K562 (cell line): Measurements from ENCODE around the gene RNASE4. TPM values are rescaled to one million over a fixed set of nuclear protein-coding genes. Genes with fewer than 3 reads are reported as not detected.

Experiments
- CBX3 ChIP-seq, 2 experiments: IDR thresholded peaks; 1 replicate in 1 of 2; 2 replicates in 1 of 2; pipeline ENCODE4 v1.6.1; 2012; ENCODE audit warnings: inconsistent platforms in 2 of 2, low read length in 2 of 2, borderline replicate concordance in 1 of 2, control low read depth in 1 of 2
- E2F3 ChIP-seq: fragments of 250-450 bp; sonication (Bioruptor Pico); IDR thresholded peaks from 2 replicates; pipeline ENCODE4 v1.4.0; 2020; ENCODE audit warnings: mild to moderate bottlenecking
- ELF2 ChIP-seq: fragments of 250-450 bp; sonication (Bioruptor Pico); IDR thresholded peaks from 2 replicates; pipeline ENCODE4 v1.5.0; 2021; ENCODE audit warnings: mild to moderate bottlenecking
- HMGN3 ChIP-seq: IDR thresholded peaks from 2 replicates; pipeline ENCODE4 v1.6.1; 2011; ENCODE audit warnings: borderline replicate concordance, low read depth, mild to moderate bottlenecking, mixed read lengths, low read length; ENCODE audit not compliant: insufficient read length; ENCODE audit errors: extremely low read depth
- NFIC ChIP-seq: fragments of 450-650 bp; IDR thresholded peaks from 2 replicates; pipeline ENCODE4 v1.6.1; 2017; ENCODE audit warnings: mild to moderate bottlenecking, inconsistent platforms
- RBM34 ChIP-seq: fragments of 200-400 bp; formaldehyde crosslinking; IDR thresholded peaks from 2 replicates; pipeline ENCODE4 v1.6.1; 2018; ENCODE audit warnings: low read length, borderline replicate concordance; ENCODE audit not compliant: insufficient read depth
- RBM39 ChIP-seq: fragments of 200-400 bp; formaldehyde crosslinking; optimal IDR thresholded peaks from 2 replicates; pipeline ENCODE3; 2018; ENCODE audit warnings: low read depth, low read length
- RFX7 ChIP-seq: fragments of 250-450 bp; sonication (Bioruptor Pico); IDR thresholded peaks from 2 replicates; pipeline ENCODE4 v1.5.1; 2021; ENCODE audit warnings: mild to moderate bottlenecking
- SMAD4 ChIP-seq: fragments of 250-450 bp; sonication (Bioruptor Pico); conservative IDR thresholded peaks from 2 replicates; pipeline ENCODE4 v1.8.0; 2021; ENCODE audit warnings: inconsistent platforms, mild to moderate bottlenecking, moderate library complexity
- TEAD1 ChIP-seq, 2 experiments: fragments of 450-650 bp in 1 of 2; sonication (generic) in 1 of 2; formaldehyde crosslinking; IDR thresholded peaks; 2 replicates each; pipeline versions ENCODE4 v1.4.0 to v1.8.0; 2020 to 2022; ENCODE audit warnings: mild to moderate bottlenecking in 2 of 2, missing genetic modification reagents in 1 of 2
- ZNF764 ChIP-seq: fragments of 250-450 bp; sonication (Bioruptor Pico); IDR thresholded peaks from 2 replicates; pipeline ENCODE4 v1.4.0; 2020; ENCODE audit warnings: low read depth, mild to moderate bottlenecking, moderate library complexity
- polyA plus RNA-seq, 8 experiments: library from polyadenylated mRNA; depleted of rRNA in 4 of 8; stranded (reverse) in 5 of 8; unstranded in 3 of 8; fragments of >200 nt; fragmentation: Nextera tagmentation in 2 of 8; fragmentation: Illumina TruSeq in 1 of 8; extraction: Ambion mirVana in 2 of 8; extraction: Trizol in 1 of 8; gene quantifications; 2 replicates each; pipeline versions ENCODE4 v1.2.1 to v1.2.3, GENCODE V29; 2011 to 2014; ENCODE audit warnings: inconsistent platforms in 1 of 8, missing spikeins in 1 of 8
- total RNA-seq, 7 experiments: library from RNA; depleted of rRNA in 6 of 7; stranded (reverse); fragments of >200 nt in 6 of 7; fragmentation: Illumina TruSeq in 2 of 7; extraction: Trizol in 2 of 7; gene quantifications; 2 replicates each; pipeline versions ENCODE4 v1.2.1 to v1.2.3, GENCODE V29; 2011 to 2021; ENCODE audit warnings: low replicate concordance in 1 of 7
- TF ChIP-seq, protein P1 (sequence below), 3 experiments: IDR thresholded peaks in 2 of 3; conservative IDR thresholded peaks in 1 of 3; 2 replicates each; pipeline ENCODE4 v1.5.1; 2011 to 2012; ENCODE audit warnings: low read length in 3 of 3, mild to moderate bottlenecking in 3 of 3, control low read depth in 2 of 3, improper control_type of control experiment in 1 of 3, inconsistent platforms in 1 of 3, low read depth in 1 of 3, mixed read lengths in 1 of 3, moderate library complexity in 1 of 3; ENCODE audit not compliant: insufficient read depth in 2 of 3
- TF ChIP-seq, protein P2 (sequence below): sonication (generic); formaldehyde crosslinking; IDR thresholded peaks from 2 replicates; pipeline ENCODE4 v1.8.0; 2022; ENCODE audit warnings: mild to moderate bottlenecking, missing genetic modification reagents

The RNASE4 gene
- total and polyA plus RNA-seq, 9 of the 15 experiments (the other 6 are each of a cell fraction or from before 2014, with no cell fraction given), result 0.09 to 0.22 (median 0.13) TPM; not detected in 2

DNA sequence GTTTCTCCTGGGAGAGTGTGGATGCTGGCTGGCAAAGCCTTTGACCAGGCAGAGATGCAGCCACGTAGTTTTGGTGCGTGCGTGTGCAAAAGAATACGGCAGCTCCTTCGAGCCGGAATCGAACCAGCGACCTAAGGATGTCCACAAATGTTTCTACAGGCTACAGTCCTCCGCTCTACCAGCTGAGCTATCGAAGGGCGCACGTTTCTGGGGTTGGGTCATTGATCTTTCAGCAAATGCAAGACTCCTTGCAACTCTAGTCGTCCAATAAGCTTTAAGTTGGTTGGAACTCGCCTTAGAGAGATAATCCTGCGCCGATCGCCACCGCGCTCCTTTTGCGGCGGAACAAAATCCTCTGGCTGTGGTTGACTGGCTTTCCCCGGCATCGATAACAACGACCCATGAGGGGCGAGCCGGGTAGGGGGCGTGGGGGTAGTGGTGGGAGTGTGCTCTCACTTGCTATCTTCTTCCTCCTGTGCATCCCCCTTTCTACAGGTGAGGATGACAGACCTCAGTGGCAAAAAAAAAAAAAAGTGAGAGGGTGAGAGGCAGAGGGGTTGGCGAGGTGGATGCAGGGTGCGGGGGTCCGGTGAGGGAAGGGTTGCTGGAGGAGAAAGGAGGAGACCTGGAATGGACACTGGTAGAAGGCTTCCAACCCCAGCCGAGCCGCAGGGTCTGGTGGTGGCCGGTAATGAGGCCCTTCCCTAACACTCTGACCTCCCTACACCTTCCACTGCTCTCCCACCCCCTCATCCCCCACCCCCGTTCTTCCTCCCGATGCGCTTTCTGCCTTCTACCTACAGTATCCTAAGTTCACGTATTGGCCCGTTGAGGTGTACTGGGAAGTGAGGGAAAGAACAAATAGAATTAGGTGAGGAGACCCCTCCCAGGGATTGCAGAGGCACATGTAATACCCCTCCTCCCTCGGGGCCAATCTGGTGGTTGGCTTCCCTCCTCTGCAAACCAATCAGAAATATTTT is 31.1 kb upstream of the RNASE4 start (continued):
- TF ChIP-seq ELF2 (CRISPR knock-in tag), result no peak
- no peak for TF ChIP-seq ZNF764 (CRISPR knock-in tag)
- TF ChIP-seq RFX7, result no peak
- no peak for TF ChIP-seq E2F3 (CRISPR knock-in tag)
- no peak for TF ChIP-seq SMAD4 (CRISPR knock-in tag)
- no peak for TF ChIP-seq RBM34
- 0 out of 3 replicates have a peak, but pooled peaks of 1 of the 2 experiments have one; percentile 23 for TF ChIP-seq CBX3 (IDR thresholded peaks at IDR 0.05; ENCODE audit: borderline replicate concordance in 1 of 2, low read length in 2 of 2)
- TF ChIP-seq RBM39, result no peak
- TF ChIP-seq, protein P1, sequence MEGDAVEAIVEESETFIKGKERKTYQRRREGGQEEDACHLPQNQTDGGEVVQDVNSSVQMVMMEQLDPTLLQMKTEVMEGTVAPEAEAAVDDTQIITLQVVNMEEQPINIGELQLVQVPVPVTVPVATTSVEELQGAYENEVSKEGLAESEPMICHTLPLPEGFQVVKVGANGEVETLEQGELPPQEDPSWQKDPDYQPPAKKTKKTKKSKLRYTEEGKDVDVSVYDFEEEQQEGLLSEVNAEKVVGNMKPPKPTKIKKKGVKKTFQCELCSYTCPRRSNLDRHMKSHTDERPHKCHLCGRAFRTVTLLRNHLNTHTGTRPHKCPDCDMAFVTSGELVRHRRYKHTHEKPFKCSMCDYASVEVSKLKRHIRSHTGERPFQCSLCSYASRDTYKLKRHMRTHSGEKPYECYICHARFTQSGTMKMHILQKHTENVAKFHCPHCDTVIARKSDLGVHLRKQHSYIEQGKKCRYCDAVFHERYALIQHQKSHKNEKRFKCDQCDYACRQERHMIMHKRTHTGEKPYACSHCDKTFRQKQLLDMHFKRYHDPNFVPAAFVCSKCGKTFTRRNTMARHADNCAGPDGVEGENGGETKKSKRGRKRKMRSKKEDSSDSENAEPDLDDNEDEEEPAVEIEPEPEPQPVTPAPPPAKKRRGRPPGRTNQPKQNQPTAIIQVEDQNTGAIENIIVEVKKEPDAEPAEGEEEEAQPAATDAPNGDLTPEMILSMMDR (IDR thresholded peaks at IDR 0.05 in 2 of 3, conservative IDR thresholded peaks at IDR 0.05 in 1 of 3; ENCODE audit: insufficient read depth in 2 of 3, low read depth in 1 of 3, low read length in 3 of 3), result no peak
- TF ChIP-seq, protein P2, sequence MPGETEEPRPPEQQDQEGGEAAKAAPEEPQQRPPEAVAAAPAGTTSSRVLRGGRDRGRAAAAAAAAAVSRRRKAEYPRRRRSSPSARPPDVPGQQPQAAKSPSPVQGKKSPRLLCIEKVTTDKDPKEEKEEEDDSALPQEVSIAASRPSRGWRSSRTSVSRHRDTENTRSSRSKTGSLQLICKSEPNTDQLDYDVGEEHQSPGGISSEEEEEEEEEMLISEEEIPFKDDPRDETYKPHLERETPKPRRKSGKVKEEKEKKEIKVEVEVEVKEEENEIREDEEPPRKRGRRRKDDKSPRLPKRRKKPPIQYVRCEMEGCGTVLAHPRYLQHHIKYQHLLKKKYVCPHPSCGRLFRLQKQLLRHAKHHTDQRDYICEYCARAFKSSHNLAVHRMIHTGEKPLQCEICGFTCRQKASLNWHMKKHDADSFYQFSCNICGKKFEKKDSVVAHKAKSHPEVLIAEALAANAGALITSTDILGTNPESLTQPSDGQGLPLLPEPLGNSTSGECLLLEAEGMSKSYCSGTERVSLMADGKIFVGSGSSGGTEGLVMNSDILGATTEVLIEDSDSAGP (CRISPR knock-in tag), result no peak
- peak; percentile 44; the same call in 1 of the 2 replicates for TF ChIP-seq NFIC
- no peak for TF ChIP-seq HMGN3
- TF ChIP-seq TEAD1 (CRISPR knock-in tag; IDR thresholded peaks at IDR 0.05), result no peak
